Activated CD4-positive, alpha-beta T cell treated with anti-CD3 and anti-CD28 coated beads, Interleukin-2, amount 10 ng/mL, durations not matched to agents 7 days and 5 days (primary cell): ENCODE data around the gene LKAAEAR1. TPM values are rescaled to one million over a fixed set of nuclear protein-coding genes. Genes with fewer than 3 reads are reported as not detected.

Source experiments
- CTCF ChIA-PET: fragments of 350-600 bp; sonication (Branson Sonifier 250); formaldehyde crosslinking; loops from one replicate; lab custom pipeline; 2021; ENCODE audit warnings: antibody characterized with exemption; lab: Charles Lee
- POLR2A ChIA-PET: fragments of 350-600 bp; sonication (Branson Sonifier 250); formaldehyde crosslinking; loops from one replicate; lab custom pipeline; 2021; ENCODE audit warnings: antibody characterized with exemption; lab: Charles Lee
- DNase-seq: peaks from one replicate; pipeline ENCODE4 v3.0.0-alpha.2; 2020
- H3K27ac Mint-ChIP-seq: one replicate; pipeline ENCODE4 v1.8.0; 2021; ENCODE audit warnings: mild to moderate bottlenecking, moderate library complexity, mixed read lengths
- H3K27me3 Mint-ChIP-seq: one replicate; pipeline ENCODE4 v1.8.0; 2021; ENCODE audit warnings: mixed read lengths
- H3K36me3 Mint-ChIP-seq: one replicate; pipeline ENCODE4 v1.8.0; 2021; ENCODE audit warnings: low read depth, mixed read lengths
- H3K4me1 Mint-ChIP-seq: one replicate; pipeline ENCODE4 v1.8.0; 2021; ENCODE audit warnings: mixed read lengths
- H3K4me3 Mint-ChIP-seq: one replicate; pipeline ENCODE4 v1.8.0; 2021; ENCODE audit warnings: mild to moderate bottlenecking, moderate library complexity, mixed read lengths
- H3K9me3 Mint-ChIP-seq: one replicate; pipeline ENCODE4 v1.8.0; 2021; ENCODE audit warnings: mixed read lengths
- total RNA-seq, 2 experiments: library from RNA; stranded (reverse); gene quantifications; one replicate each; pipeline ENCODE4 v1.2.3, GENCODE V29; 2021

The LKAAEAR1 gene
- total RNA-seq, 2 experiments from 2014 or later: 0.44 to 0.89 TPM

DNA sequence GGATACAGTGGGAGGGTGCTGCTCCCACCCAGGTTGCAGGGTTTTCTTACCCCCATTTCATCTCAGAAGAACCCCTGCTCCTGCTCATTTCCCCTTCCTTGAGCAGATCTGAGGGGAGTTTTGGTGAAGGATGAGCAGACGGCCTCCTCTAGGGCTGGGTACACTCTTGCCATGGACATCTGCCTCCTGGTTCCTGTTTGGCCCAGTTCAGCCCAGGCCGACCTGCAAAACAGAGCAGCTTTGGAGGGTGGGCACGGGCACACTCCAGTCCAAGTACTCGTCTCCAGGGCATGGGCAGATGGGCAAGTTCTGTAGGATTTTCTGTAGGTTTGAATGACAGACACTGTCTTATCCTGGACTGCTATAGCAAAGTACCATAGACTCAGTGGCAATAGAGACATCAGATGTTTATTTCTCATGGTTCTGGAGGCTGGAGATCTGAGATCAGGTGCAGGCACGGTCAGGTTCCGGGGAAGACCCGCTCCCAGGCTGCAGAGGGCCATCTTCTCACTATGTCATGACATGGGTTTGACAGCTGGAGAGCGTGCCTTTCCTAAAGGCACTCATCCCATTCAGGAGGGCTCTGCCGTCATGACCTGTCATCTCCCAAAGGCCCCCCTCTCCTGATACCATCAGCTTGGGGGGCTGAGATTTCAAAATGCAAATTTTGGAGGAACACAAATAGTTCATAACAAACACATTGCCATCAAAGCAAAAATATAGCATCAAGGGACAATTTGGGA is 16.9 kb upstream of the LKAAEAR1 start:
- DNase-seq: no peak
- Mint-ChIP-seq H3K4me1 (peaks cover 20% of the 10 kb centered on the region), H3K4me3 (no peak overlapping the region), H3K27ac (no peak overlapping the region), H3K9me3 (peaks cover 5% of the 10 kb centered on the region), H3K36me3 (no peaks in the 10 kb centered on the region), H3K27me3 (peaks cover 23% of the 10 kb centered on the region)
- ChIA-PET POLR2A (no interaction called here), CTCF (interaction anchor here (0.8 to 2.2 kb wide), 3 partner anchors 11 to 19 kb away, joined by 3 to 10 read pairs (median 4); no protein-coding TSS in a partner anchor)

DNA sequence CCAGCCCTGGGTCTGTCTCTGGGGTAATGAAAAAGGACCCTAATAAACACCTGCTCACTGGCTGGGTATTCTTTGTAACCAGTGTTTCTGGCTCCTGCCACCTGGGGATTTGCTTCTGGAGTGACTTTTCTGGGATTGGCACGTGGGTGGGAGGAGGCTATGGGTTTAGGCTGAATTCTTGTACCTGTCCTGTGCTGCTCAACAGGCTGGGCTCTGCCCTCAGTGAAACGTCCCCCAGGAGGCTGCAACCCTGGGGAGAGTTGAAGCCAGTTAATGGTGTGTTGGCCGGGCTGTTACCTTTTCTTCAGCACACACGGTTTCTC is 16.3 kb upstream of the LKAAEAR1 start:
- CTCF ChIA-PET: interaction anchor here (1.3 kb wide), 1 partner anchor 14 kb away, joined by 3 read pairs; no protein-coding TSS in a partner anchor
- no peak for DNase-seq
- Mint-ChIP-seq H3K4me1 (peaks cover 20% of the 10 kb centered on the region), H3K4me3 (no peak overlapping the region), H3K36me3 (no peaks in the 10 kb centered on the region), H3K27ac (no peak overlapping the region), H3K27me3 (peaks cover 23% of the 10 kb centered on the region), H3K9me3 (peaks cover 5% of the 10 kb centered on the region)
- POLR2A ChIA-PET: no interaction called here

DNA sequence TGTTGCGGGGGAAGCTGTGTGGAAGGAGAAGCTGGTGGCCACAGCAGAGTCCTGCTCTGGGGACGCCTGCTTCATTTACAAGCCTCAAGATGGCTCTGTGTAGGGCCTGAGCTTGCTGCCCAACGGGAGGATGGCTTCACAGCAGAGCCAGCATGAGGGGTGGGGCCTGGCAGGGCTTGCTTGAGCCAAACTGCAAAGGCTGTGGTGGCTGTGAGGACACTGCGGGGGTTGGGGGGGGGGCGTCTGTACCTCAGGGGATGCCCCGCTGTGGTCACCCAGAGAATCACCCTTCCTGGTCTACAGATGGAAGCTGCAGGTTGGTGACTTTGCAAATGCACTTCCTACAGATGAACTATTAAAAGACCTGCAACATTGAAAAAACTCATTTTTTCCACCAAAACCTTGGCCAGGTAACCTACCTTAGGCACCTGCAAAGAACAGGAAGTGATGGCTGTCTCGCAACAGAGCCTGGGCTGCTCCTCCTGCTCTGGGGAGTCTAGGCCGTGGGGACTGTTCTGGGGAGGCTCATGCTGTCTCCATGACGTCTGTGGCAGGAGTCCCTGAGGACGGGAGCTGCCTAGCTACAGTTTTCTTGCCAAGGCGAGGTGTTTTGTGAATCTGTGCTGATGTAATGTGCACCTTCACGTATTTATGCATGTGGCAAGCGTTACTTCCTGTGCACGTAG is 15.8 kb upstream of the LKAAEAR1 start:
- H3K36me3 Mint-ChIP-seq: no peaks in the 10 kb centered on the region
- H3K27ac Mint-ChIP-seq: no peak overlapping the region
- DNase-seq: no peak

DNA sequence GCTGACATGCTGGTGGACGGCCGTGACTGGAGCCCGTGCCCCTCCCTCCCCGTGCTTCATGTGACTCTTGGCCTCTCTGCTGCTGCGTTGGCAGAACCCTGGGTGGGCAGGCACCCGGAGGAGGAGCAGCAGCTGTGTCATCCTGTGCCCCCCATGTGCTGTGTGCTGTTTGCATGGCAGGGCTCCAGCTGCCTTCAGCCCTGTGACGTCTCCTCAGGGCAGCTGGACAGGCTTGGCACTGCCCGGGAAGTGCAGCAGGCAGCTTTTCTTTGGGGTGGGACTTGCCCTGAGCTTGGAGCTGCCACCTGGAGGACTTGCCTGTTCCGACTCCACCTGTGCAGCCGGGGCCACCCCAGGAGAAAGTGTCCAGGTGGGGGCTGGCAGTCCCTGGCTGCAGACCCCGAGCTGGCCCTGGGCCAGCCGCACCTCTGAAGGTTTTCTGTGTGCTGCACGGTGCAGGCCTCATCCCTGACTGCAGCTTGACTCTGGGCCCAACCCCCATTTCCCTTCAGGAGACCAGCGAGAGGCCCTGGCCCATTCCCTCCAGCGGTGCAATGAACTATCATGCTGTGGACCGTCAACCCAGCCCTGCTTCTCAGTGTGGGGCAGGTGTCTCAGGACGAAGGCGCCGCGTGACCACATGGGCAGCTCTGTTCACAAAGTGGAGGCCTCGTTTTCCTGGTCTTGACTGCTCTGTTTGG is 15.0 kb upstream of the LKAAEAR1 start:
- Mint-ChIP-seq H3K27me3 (peaks cover 23% of the 10 kb centered on the region), H3K4me1 (peaks cover 20% of the 10 kb centered on the region), H3K36me3 (no peaks in the 10 kb centered on the region), H3K4me3 (no peak overlapping the region), H3K9me3 (peaks cover 5% of the 10 kb centered on the region), H3K27ac (no peak overlapping the region)
- no peak for DNase-seq
- POLR2A ChIA-PET: no interaction called here
- CTCF ChIA-PET: interaction anchor here (1.3 kb wide), 1 partner anchor 13 kb away, joined by 3 read pairs; no protein-coding TSS in a partner anchor

More for the DNA sequence above, 15.8 kb upstream of the LKAAEAR1 start:
- H3K4me3 Mint-ChIP-seq: no peak overlapping the region
- H3K4me1 Mint-ChIP-seq: peaks cover 20% of the 10 kb centered on the region
- H3K9me3 Mint-ChIP-seq: peaks cover 5% of the 10 kb centered on the region
- ChIA-PET CTCF (interaction anchor here (1.3 kb wide), 1 partner anchor 14 kb away, joined by 3 read pairs; no protein-coding TSS in a partner anchor), POLR2A (no interaction called here)
- H3K27me3 Mint-ChIP-seq: peaks cover 23% of the 10 kb centered on the region

DNA sequence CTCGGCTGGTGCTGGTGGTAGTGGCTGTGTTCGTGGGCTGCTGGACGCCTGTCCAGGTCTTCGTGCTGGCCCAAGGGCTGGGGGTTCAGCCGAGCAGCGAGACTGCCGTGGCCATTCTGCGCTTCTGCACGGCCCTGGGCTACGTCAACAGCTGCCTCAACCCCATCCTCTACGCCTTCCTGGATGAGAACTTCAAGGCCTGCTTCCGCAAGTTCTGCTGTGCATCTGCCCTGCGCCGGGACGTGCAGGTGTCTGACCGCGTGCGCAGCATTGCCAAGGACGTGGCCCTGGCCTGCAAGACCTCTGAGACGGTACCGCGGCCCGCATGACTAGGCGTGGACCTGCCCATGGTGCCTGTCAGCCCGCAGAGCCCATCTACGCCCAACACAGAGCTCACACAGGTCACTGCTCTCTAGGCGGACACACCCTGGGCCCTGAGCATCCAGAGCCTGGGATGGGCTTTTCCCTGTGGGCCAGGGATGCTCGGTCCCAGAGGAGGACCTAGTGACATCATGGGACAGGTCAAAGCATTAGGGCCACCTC is 14.3 kb upstream of the LKAAEAR1 start:
- no peak overlapping the region for H3K4me3 Mint-ChIP-seq

DNA sequence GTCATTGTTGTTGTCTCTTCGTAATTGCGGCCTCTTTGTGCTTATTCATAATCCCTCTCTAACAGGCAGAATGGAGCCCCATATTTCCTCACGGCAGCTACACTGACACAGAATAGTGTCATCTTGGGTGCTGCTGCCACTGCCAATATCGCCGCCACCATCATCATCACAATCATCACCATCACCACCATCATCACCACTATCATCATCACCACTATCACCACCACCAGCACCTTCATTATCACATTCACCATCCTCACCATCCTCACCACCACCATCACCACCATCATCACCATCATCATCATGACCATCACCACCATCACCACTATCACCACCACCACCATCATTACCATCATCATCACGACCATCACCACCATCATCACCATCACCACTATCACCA is 12.3 kb upstream of the LKAAEAR1 start:
- DNase-seq: no peak
- Mint-ChIP-seq H3K27me3 (peaks cover 8% of the 10 kb centered on the region), H3K9me3 (peaks cover 5% of the 10 kb centered on the region), H3K36me3 (no peaks in the 10 kb centered on the region), H3K27ac (no peak overlapping the region), H3K4me1 (peaks cover 18% of the 10 kb centered on the region), H3K4me3 (no peak overlapping the region)
- POLR2A ChIA-PET: no interaction called here
- CTCF ChIA-PET: interaction anchor here (1.1 kb wide), 1 partner anchor 13 kb away, joined by 4 read pairs; no protein-coding TSS in a partner anchor

More for the DNA sequence above, 14.3 kb upstream of the LKAAEAR1 start:
- ChIA-PET POLR2A (no interaction called here), CTCF (no interaction called here)
- Mint-ChIP-seq H3K27me3 (peaks cover 19% of the 10 kb centered on the region), H3K36me3 (no peaks in the 10 kb centered on the region), H3K27ac (no peak overlapping the region), H3K9me3 (peaks cover 5% of the 10 kb centered on the region), H3K4me1 (peaks cover 20% of the 10 kb centered on the region)
- DNase-seq: no peak

DNA sequence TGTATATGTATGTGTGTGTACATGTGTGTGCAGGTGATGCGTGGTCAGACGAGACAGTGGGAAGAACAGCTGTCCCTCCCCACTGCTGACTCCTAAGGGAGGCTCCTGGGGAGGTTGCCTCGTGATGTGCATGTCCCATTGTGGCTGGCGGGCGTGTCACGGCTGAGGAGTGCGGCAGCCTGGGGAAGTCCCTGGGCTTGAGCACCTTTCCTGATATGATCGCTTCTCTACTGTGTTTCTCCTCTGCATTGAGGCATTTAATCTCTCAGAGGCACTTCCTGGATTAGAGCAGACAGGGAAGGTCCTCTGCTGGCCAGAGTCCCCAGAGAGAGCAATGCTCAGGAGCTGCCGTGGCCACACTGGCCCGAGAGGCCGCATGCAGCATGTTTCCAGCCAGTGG is 11.7 kb upstream of the LKAAEAR1 start:
- H3K9me3 Mint-ChIP-seq: peaks cover 5% of the 10 kb centered on the region
- H3K36me3 Mint-ChIP-seq: no peaks in the 10 kb centered on the region
- peaks cover 2% of the 10 kb centered on the region for H3K27me3 Mint-ChIP-seq
- peaks cover 12% of the 10 kb centered on the region for H3K4me1 Mint-ChIP-seq
- no peak for DNase-seq
- CTCF ChIA-PET: interaction anchor here (1.1 kb wide), 1 partner anchor 13 kb away, joined by 4 read pairs; no protein-coding TSS in a partner anchor
- no peak overlapping the region for H3K27ac Mint-ChIP-seq
- H3K4me3 Mint-ChIP-seq: no peak overlapping the region
- POLR2A ChIA-PET: no interaction called here

DNA sequence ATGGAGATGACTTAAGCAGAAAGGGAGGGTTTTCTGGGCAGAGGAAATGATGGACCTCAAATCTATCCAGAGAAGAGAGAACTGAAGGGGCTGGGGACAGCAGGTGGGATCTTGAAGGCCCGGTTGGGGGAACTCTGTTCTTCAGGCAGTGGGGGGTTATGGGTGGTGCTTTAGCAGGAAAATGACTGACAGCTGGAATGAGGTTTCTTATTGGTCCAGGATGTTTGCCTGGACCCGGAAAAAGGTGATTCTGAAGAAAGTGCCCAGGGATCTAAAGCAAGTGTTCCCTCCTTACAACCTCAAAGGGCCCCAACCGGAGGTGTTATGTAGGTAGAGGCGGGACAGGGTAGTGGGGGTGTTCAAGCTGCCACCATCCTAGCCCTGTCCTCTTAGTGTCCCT is 11.3 kb upstream of the LKAAEAR1 start:
- CTCF ChIA-PET: interaction anchor here (0.7 to 1.1 kb wide), 2 partner anchors 12 to 21 kb away, joined by 4 read pairs; no protein-coding TSS in a partner anchor
- H3K9me3 Mint-ChIP-seq: peaks cover 5% of the 10 kb centered on the region
- peaks cover 7% of the 10 kb centered on the region for H3K4me1 Mint-ChIP-seq
- H3K27ac Mint-ChIP-seq: no peak overlapping the region
- H3K27me3 Mint-ChIP-seq: no peaks in the 10 kb centered on the region
- no peak for DNase-seq
- no peak overlapping the region for H3K4me3 Mint-ChIP-seq
- H3K36me3 Mint-ChIP-seq: no peaks in the 10 kb centered on the region
- POLR2A ChIA-PET: no interaction called here

DNA sequence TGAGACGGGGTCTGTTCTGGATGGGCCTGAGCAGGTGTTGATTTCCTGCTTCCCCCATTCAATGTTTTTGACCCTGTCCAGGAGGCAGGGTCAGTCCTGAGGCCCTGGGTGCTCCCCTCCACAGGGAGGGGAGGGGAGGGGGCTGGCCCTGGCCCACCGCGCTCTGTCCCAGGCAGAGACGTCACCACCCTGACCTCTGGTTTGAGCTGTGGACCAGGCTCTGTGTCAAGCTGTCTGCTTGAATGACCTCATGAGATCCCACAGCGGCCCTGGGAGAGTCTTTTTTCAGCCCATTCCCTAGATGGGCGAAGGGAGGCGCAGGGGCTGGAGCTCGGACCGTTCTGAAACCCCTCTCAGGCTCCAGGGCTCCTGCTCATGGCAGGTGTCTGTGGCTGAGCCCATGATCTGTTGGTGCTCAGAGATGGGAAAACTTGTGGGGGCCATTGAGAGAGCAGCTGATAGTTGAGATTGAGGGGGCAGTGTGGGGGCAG is 8.9 kb upstream of the LKAAEAR1 start:
- Mint-ChIP-seq H3K27ac (no peak overlapping the region), H3K27me3 (peaks cover 2% of the 10 kb centered on the region), H3K4me1 (no peaks in the 10 kb centered on the region), H3K4me3 (no peak overlapping the region), H3K36me3 (no peaks in the 10 kb centered on the region), H3K9me3 (peaks cover 7% of the 10 kb centered on the region)
- POLR2A ChIA-PET: no interaction called here
- DNase-seq: no peak
- CTCF ChIA-PET: interaction anchor here (0.5 kb wide), 1 partner anchor 308 kb away, joined by 3 read pairs; no protein-coding TSS in a partner anchor

DNA sequence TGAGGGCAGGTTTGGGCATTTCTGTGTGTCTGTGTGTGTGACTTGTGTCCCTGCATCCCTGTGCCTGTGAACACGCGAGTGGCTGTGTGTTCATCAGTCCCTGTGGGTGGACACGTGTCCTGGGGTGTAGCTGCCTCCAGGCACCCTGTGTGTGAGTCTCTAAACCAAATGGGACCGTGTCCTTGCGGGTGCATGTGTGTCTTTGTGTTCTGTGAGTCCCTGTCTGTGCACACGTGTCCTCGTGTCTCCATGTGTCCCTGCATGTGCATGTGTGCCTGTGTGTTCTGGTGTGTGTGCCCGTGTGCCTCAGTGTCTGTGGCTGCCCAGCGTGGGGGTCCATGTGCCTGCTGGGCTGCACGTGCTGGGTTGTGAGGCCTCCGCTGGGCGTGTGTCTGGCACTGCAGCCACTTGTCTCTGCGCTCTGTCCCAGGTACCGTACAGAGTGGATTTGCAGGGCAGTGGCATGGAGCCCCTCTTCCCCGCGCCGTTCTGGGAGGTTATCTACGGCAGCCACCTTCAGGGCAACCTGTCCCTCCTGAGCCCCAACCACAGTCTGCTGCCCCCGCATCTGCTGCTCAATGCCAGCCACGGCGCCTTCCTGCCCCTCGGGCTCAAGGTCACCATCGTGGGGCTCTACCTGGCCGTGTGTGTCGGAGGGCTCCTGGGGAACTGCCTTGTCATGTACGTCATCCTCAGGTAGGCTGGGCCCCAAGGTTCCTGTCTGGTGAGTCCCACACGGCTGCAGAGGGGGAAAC is 8.2 kb upstream of the LKAAEAR1 start:
- H3K27ac Mint-ChIP-seq: no peak overlapping the region
- DNase-seq: no peak
- peaks cover 13% of the 10 kb centered on the region for H3K9me3 Mint-ChIP-seq
- H3K4me1 Mint-ChIP-seq: no peaks in the 10 kb centered on the region
- ChIA-PET CTCF (no interaction called here), POLR2A (no interaction called here)
- H3K4me3 Mint-ChIP-seq: no peak overlapping the region
- peaks cover 2% of the 10 kb centered on the region for H3K27me3 Mint-ChIP-seq
- H3K36me3 Mint-ChIP-seq: no peaks in the 10 kb centered on the region

DNA sequence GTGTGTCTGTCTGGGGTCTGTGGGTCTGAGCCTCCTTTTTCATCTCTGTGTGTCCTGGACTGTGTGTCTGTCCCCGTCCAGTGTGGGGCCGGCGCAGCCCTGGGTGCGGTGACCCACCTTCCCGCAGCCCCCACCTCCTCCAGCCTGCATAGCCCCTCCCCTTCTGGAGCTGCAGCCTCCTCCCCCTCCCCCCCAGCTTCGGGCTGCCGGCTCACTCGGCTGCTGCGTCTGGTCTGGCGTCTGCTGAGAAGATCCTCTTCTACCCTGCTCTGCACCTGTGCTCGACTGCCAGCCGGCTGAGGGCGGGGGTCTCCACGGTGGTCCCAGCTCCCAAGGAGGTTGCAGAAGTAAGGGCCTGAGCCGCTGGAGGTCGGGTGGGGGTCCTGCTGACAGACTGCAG is 7.6 kb upstream of the LKAAEAR1 start:
- H3K4me3 Mint-ChIP-seq: no peak overlapping the region

DNA sequence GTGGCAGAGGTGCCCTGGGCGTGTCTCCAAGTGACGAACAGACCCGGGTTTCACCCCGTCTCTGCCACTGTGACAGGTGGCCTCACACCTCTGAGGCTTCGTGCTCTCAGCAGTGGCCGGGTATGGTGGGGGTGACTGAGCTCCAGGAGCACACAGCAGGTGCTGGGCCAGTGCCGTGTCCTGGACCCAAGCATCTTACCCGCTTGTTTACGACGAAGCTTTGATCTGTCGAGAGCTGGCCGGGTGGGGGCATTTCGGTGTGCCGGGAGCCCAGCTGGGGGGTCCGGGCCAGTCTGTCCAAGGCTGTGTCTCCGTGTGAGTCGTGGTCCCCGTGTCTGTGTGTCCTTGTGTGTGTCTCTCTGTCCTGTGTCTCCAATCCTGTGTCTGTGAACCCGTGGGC is 7.1 kb upstream of the LKAAEAR1 start:
- no peaks in the 10 kb centered on the region for H3K36me3 Mint-ChIP-seq
- POLR2A ChIA-PET: no interaction called here

More for the DNA sequence above, 7.6 kb upstream of the LKAAEAR1 start:
- no peaks in the 10 kb centered on the region for H3K4me1 Mint-ChIP-seq
- no peaks in the 10 kb centered on the region for H3K36me3 Mint-ChIP-seq
- H3K9me3 Mint-ChIP-seq: peaks cover 12% of the 10 kb centered on the region
- no peak for DNase-seq
- H3K27ac Mint-ChIP-seq: no peak overlapping the region
- CTCF ChIA-PET: interaction anchor here (1.4 kb wide), 1 partner anchor 53 kb away, joined by 4 read pairs; no protein-coding TSS in a partner anchor
- peaks cover 2% of the 10 kb centered on the region for H3K27me3 Mint-ChIP-seq
- POLR2A ChIA-PET: no interaction called here

More for the DNA sequence above, 7.1 kb upstream of the LKAAEAR1 start:
- peaks cover 3% of the 10 kb centered on the region for H3K27me3 Mint-ChIP-seq
- no peak overlapping the region for H3K27ac Mint-ChIP-seq
- H3K9me3 Mint-ChIP-seq: peaks cover 9% of the 10 kb centered on the region
- CTCF ChIA-PET: interaction anchor here (1.4 kb wide), 1 partner anchor 53 kb away, joined by 4 read pairs; no protein-coding TSS in a partner anchor
- no peak for DNase-seq
- H3K4me1 Mint-ChIP-seq: no peaks in the 10 kb centered on the region
- no peak overlapping the region for H3K4me3 Mint-ChIP-seq
